ENCODE measurements around the gene DMD.

DNA sequence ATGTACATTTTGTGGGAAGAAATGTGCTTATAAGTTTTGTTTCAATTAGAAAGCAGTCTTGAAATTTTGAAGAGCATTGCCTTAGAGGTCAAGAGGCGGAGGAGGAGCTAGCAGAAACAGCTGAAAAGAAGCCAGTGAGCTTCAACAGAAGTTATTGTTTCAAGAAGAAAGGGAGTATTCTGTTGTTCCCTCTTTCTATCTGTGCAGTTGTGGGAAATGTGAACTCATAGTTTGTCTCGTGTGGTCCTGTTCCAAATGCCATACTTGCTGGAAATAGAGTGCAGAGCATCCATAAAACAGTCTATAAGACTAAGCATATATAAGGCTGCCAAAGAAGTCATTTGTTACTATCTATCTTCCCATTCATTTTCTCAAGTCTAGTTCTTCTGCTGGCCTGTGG, 1015.7 kb downstream of the DMD start:
- TF ChIP-seq, protein P1, sequence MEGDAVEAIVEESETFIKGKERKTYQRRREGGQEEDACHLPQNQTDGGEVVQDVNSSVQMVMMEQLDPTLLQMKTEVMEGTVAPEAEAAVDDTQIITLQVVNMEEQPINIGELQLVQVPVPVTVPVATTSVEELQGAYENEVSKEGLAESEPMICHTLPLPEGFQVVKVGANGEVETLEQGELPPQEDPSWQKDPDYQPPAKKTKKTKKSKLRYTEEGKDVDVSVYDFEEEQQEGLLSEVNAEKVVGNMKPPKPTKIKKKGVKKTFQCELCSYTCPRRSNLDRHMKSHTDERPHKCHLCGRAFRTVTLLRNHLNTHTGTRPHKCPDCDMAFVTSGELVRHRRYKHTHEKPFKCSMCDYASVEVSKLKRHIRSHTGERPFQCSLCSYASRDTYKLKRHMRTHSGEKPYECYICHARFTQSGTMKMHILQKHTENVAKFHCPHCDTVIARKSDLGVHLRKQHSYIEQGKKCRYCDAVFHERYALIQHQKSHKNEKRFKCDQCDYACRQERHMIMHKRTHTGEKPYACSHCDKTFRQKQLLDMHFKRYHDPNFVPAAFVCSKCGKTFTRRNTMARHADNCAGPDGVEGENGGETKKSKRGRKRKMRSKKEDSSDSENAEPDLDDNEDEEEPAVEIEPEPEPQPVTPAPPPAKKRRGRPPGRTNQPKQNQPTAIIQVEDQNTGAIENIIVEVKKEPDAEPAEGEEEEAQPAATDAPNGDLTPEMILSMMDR (IDR thresholded peaks at IDR 0.05; ENCODE audit: low read length) = no peak
- no peak for TF ChIP-seq EZH2 (optimal IDR thresholded peaks at IDR 0.05; ENCODE audit: low read depth, low read length)

All from MM.1S (cell line).